Neural crest cell (in vitro differentiated cells): ENCODE results near the gene HEMK1. TPM values are rescaled to one million over a fixed set of nuclear protein-coding genes. Genes with fewer than 3 reads are reported as not detected.

Experiments
- DNase-seq: peaks from one replicate; pipeline ENCODE4 v3.0.0; 2021; ENCODE audit warnings: low read depth, mixed read lengths, low spot score
- H3K27ac Mint-ChIP-seq: one replicate; pipeline ENCODE4 v1.8.0; 2021; ENCODE audit warnings: mild to moderate bottlenecking, mixed read lengths; ENCODE audit not compliant: unreplicated experiment
- H3K27me3 Mint-ChIP-seq: 2 replicates; pipeline ENCODE4 v1.8.0; 2021; ENCODE audit warnings: low read depth, mild to moderate bottlenecking, mixed read lengths
- H3K36me3 Mint-ChIP-seq: 2 replicates; pipeline ENCODE4 v1.8.0; 2021; ENCODE audit warnings: low read depth, mild to moderate bottlenecking, mixed read lengths
- H3K4me1 Mint-ChIP-seq: 2 replicates; pipeline ENCODE4 v1.8.0; 2021; ENCODE audit warnings: mixed read lengths
- H3K4me3 Mint-ChIP-seq: one replicate; pipeline ENCODE4 v1.8.0; 2021; ENCODE audit warnings: mild to moderate bottlenecking, mixed read lengths
- H3K9me3 Mint-ChIP-seq: 2 replicates; pipeline ENCODE4 v1.8.0; 2021; ENCODE audit warnings: mixed read lengths
- CTCF ChIP-seq: fragments of 200-600 bp; sonication (generic); conservative IDR thresholded peaks from 2 replicates; pipeline ENCODE4 v1.5.0; 2021; ENCODE audit warnings: antibody characterized with exemption, mild to moderate bottlenecking
- total RNA-seq: library from RNA; stranded (reverse); gene quantifications from 2 replicates; pipeline ENCODE4 v1.2.1, GENCODE V29; 2021

HEMK1 gene
- total RNA-seq, 1 donor from 2014 or later, result 22.8 TPM

GRCh38 chr3:50637011-50637410, 67.7 kb downstream of the HEMK1 start:
- H3K4me1 Mint-ChIP-seq, result peaks cover 12% of the 10 kb centered on the region
- no peak for TF ChIP-seq CTCF
- H3K27ac Mint-ChIP-seq, result no peak overlapping the region
- no peaks in the 10 kb centered on the region for H3K36me3 Mint-ChIP-seq
- H3K9me3 Mint-ChIP-seq, result no peaks in the 10 kb centered on the region
- no peaks in the 10 kb centered on the region for H3K27me3 Mint-ChIP-seq
- H3K4me3 Mint-ChIP-seq, result no peak overlapping the region
- no peak for DNase-seq

- Mint-ChIP-seq H3K36me3 (no peaks in the 10 kb centered on the region), H3K4me3 (no peak overlapping the region), H3K4me1 (peaks cover 12% of the 10 kb centered on the region), H3K9me3 (no peaks in the 10 kb centered on the region), H3K27me3 (no peaks in the 10 kb centered on the region), H3K27ac (no peak overlapping the region)
- no peak for DNase-seq
- TF ChIP-seq CTCF, result no peak
Measured at GRCh38 chr3:50637945-50638344, 68.6 kb downstream of the HEMK1 start.

- Mint-ChIP-seq H3K36me3 (no peaks in the 10 kb centered on the region), H3K4me1 (peaks cover 12% of the 10 kb centered on the region), H3K4me3 (no peak overlapping the region), H3K27me3 (no peaks in the 10 kb centered on the region), H3K9me3 (no peaks in the 10 kb centered on the region), H3K27ac (no peak overlapping the region)
- no peak for DNase-seq
- TF ChIP-seq CTCF, result no peak
Measured at GRCh38 chr3:50639055-50639494, 69.8 kb downstream of the HEMK1 start.

GRCh38 chr3:50642382-50642781, 73.1 kb downstream of the HEMK1 start:
- no peaks in the 10 kb centered on the region for H3K4me1 Mint-ChIP-seq
- H3K27ac Mint-ChIP-seq, result no peak overlapping the region
- H3K4me3 Mint-ChIP-seq, result no peak overlapping the region
- no peaks in the 10 kb centered on the region for H3K27me3 Mint-ChIP-seq
- H3K36me3 Mint-ChIP-seq, result no peaks in the 10 kb centered on the region
- no peak for TF ChIP-seq CTCF
- DNase-seq, result no peak
- no peaks in the 10 kb centered on the region for H3K9me3 Mint-ChIP-seq

- Mint-ChIP-seq H3K36me3 (no peaks in the 10 kb centered on the region), H3K27me3 (no peaks in the 10 kb centered on the region), H3K4me3 (no peak overlapping the region), H3K9me3 (no peaks in the 10 kb centered on the region), H3K27ac (peak overlapping the region; percentile 28), H3K4me1 (peaks cover 6% of the 10 kb centered on the region)
- TF ChIP-seq CTCF, result no peak
- DNase-seq, result no peak
Measured at GRCh38 chr3:50644561-50644960, 75.2 kb downstream of the HEMK1 start.

GRCh38 chr3:50645378-50645777, 76.1 kb downstream of the HEMK1 start:
- no peaks in the 10 kb centered on the region for H3K27me3 Mint-ChIP-seq
- DNase-seq, result no peak
- TF ChIP-seq CTCF, result no peak
- H3K4me1 Mint-ChIP-seq, result peaks cover 6% of the 10 kb centered on the region
- H3K27ac Mint-ChIP-seq, result no peak overlapping the region
- H3K4me3 Mint-ChIP-seq, result no peak overlapping the region
- H3K36me3 Mint-ChIP-seq, result no peaks in the 10 kb centered on the region
- no peaks in the 10 kb centered on the region for H3K9me3 Mint-ChIP-seq
